ENCODE results near the gene ZFAND3.

ZFAND3 gene

DNA sequence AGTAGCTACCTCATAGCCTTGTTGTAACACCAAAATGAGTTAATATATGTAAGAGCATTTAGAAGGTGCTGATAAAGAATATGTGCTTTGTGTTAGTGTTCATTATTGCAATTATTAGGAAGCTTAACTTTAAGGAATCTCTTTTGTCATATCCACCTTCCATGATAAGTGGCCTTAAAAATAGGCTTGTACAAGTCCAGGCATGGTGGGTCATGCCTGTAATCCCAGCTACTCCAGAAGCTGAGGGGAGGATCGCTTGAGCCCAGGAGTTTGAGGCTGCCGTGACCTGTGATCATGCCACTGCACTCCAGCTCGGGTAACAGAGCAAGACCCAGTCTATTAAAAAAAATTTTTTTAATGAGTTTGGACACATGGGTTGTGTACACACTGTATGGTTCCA is 285.5 kb downstream of the ZFAND3 start:
- H2BK5ac ChIP-seq (ENCODE audit: low read depth, low read length, poor library complexity, severe bottlenecking): no peak overlapping the region
- H3K36me3 ChIP-seq (ENCODE audit: control insufficient read depth in 1 of 2, insufficient read depth in 2 of 2, low read depth in 1 of 2, low read length in 2 of 2): peaks cover 4 to 23% of the 10 kb centered on the region in 2 experiments
- no peak overlapping the region for H2BK12ac ChIP-seq (ENCODE audit: low read length in 2 of 2)
- H3K27me3 ChIP-seq (ENCODE audit: control insufficient read depth in 1 of 2, insufficient read depth in 1 of 2, low read length in 2 of 2): no peaks in the 10 kb centered on the region
- no peaks in the 10 kb centered on the region for H3K9me3 ChIP-seq (ENCODE audit: control insufficient read depth, low read length)
- 100% methylated on average over 3 of the region's 3 CpGs for WGBS
- H2AK5ac ChIP-seq (ENCODE audit: low read length, severe bottlenecking): no peak overlapping the region
- no peak overlapping the region for H3K4me2 ChIP-seq (ENCODE audit: low read length, poor library complexity, severe bottlenecking)
- H3K4me3 ChIP-seq (ENCODE audit: insufficient read depth in 1 of 2, low read depth in 1 of 2, low read length in 2 of 2): no peak overlapping the region
- H3K23ac ChIP-seq (ENCODE audit: low read length in 2 of 2): no peak overlapping the region
- H3K14ac ChIP-seq (ENCODE audit: low read length in 2 of 2): no peak overlapping the region
- no peak overlapping the region for H3K4ac ChIP-seq (ENCODE audit: low read depth in 1 of 2, low read length in 2 of 2)
- no peak for DNase-seq
- H3K4me1 ChIP-seq (ENCODE audit: control insufficient read depth, insufficient read depth, low read depth, low read length): no peaks in the 10 kb centered on the region
- no peak overlapping the region for H4K8ac ChIP-seq (ENCODE audit: low read length)
- no peak overlapping the region for H3K9ac ChIP-seq (ENCODE audit: low read length)
- no peak overlapping the region for H2AFZ ChIP-seq (ENCODE audit: low read depth, low read length)
- H3K18ac ChIP-seq (ENCODE audit: low read depth in 1 of 2, low read length in 2 of 2): no peak overlapping the region
- H3K27ac ChIP-seq (ENCODE audit: low read length, poor library complexity, severe bottlenecking): no peak overlapping the region
- H4K91ac ChIP-seq (ENCODE audit: low read length): no peak overlapping the region
- no peak overlapping the region for H2BK15ac ChIP-seq (ENCODE audit: low read depth, poor library complexity, severe bottlenecking)
- peaks cover 25% of the 10 kb centered on the region for H3K79me1 ChIP-seq (replicated peaks; ENCODE audit: low read length, poor library complexity, severe bottlenecking)
- no peak overlapping the region for H2BK120ac ChIP-seq (ENCODE audit: low read depth, low read length)

DNA sequence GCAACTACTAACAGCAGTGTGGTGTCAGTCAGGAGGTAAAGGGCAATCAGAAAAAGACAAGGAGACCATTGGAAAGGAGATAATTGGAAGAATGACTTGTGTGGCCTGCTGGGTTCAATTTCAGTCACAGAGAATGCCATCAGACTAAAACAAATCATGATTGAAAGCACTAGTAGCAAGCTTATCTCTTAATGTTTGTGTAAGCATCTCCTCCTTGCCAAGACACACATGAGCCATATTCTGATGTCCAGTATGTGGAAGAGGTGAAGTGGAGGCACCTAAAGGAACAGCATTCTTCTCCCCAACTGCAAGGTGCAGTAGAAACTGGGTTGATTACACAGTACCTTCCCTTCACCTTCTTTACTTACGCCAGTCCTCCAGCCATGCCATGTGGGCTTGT is 287.5 kb downstream of the ZFAND3 start:
- Histone ChIP-seq H2BK15ac (ENCODE audit: low read depth, poor library complexity, severe bottlenecking) (no peak overlapping the region), H3K4me1 (ENCODE audit: control insufficient read depth, insufficient read depth, low read depth, low read length) (peaks cover 2% of the 10 kb centered on the region), H3K9me3 (ENCODE audit: control insufficient read depth, low read length) (no peaks in the 10 kb centered on the region), H4K91ac (ENCODE audit: low read length) (no peak overlapping the region), H3K27ac (ENCODE audit: low read length, poor library complexity, severe bottlenecking) (no peak overlapping the region), H4K8ac (ENCODE audit: low read length) (no peak overlapping the region), H2BK120ac (ENCODE audit: low read depth, low read length) (no peak overlapping the region), H3K4ac (ENCODE audit: low read depth in 1 of 2, low read length in 2 of 2) (no peak overlapping the region), H3K14ac (ENCODE audit: low read length in 2 of 2) (no peak overlapping the region), H2AK5ac (ENCODE audit: low read length, severe bottlenecking) (no peak overlapping the region), H3K36me3 (ENCODE audit: control insufficient read depth in 1 of 2, insufficient read depth in 2 of 2, low read depth in 1 of 2, low read length in 2 of 2) (peaks cover 4 to 11% of the 10 kb centered on the region in 2 experiments), H2BK12ac (ENCODE audit: low read length in 2 of 2) (no peak overlapping the region), H3K79me1 (replicated peaks; ENCODE audit: low read length, poor library complexity, severe bottlenecking) (peaks cover 25% of the 10 kb centered on the region), H3K27me3 (ENCODE audit: control insufficient read depth in 1 of 2, insufficient read depth in 1 of 2, low read length in 2 of 2) (no peaks in the 10 kb centered on the region), H3K4me3 (ENCODE audit: insufficient read depth in 1 of 2, low read depth in 1 of 2, low read length in 2 of 2) (no peak overlapping the region), H3K9ac (ENCODE audit: low read length) (no peak overlapping the region), H3K4me2 (ENCODE audit: low read length, poor library complexity, severe bottlenecking) (no peak overlapping the region), H3K18ac (ENCODE audit: low read depth in 1 of 2, low read length in 2 of 2) (no peak overlapping the region), H3K23ac (ENCODE audit: low read length in 2 of 2) (no peak overlapping the region), H2BK5ac (ENCODE audit: low read depth, low read length, poor library complexity, severe bottlenecking) (no peak overlapping the region), H2AFZ (ENCODE audit: low read depth, low read length) (no peak overlapping the region)
- no peak for DNase-seq
- WGBS: no CpG with 5 or more reads among the region's 1 CpG

DNA sequence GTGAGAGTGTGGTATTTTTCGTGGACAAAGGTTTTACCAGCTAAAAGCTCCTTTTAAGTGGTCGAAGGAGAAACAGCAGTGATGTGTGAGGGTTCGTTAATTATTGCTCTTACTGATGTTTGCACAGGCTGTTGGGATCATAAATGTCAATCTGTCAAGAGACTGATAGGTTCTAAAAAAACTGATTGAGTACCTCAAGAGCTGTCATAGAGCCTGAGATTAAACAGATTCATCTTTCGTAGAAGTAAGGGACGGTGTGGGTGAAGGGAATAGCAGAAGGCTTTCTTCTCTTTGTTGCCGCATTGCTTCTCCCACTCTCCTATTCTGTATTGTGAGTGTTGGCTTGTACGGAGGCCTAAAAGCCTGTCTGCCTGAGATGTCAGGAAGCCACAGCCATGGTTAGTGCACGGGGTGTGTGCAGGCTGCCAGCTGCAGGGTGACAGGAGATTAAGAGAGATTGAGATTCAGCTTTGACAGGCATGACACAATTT is 291.0 kb downstream of the ZFAND3 start:
- Histone ChIP-seq H2BK12ac (ENCODE audit: low read length in 2 of 2) (peak overlapping the region in 1 of 2 experiments; percentile 2), H2AFZ (ENCODE audit: low read depth, low read length) (no peak overlapping the region), H3K36me3 (ENCODE audit: control insufficient read depth in 1 of 2, insufficient read depth in 2 of 2, low read depth in 1 of 2, low read length in 2 of 2) (peaks cover 4 to 13% of the 10 kb centered on the region in 2 experiments), H3K4me1 (ENCODE audit: control insufficient read depth, insufficient read depth, low read depth, low read length) (peaks cover 2% of the 10 kb centered on the region), H3K4me3 (ENCODE audit: insufficient read depth in 1 of 2, low read depth in 1 of 2, low read length in 2 of 2) (no peak overlapping the region), H2BK5ac (ENCODE audit: low read depth, low read length, poor library complexity, severe bottlenecking) (no peak overlapping the region), H2BK120ac (ENCODE audit: low read depth, low read length) (no peak overlapping the region), H3K9ac (ENCODE audit: low read length) (no peak overlapping the region), H4K8ac (ENCODE audit: low read length) (no peak overlapping the region), H3K27me3 (ENCODE audit: control insufficient read depth in 1 of 2, insufficient read depth in 1 of 2, low read length in 2 of 2) (no peaks in the 10 kb centered on the region), H2AK5ac (ENCODE audit: low read length, severe bottlenecking) (no peak overlapping the region), H3K4me2 (ENCODE audit: low read length, poor library complexity, severe bottlenecking) (no peak overlapping the region), H3K79me1 (replicated peaks; ENCODE audit: low read length, poor library complexity, severe bottlenecking) (peaks cover 29% of the 10 kb centered on the region), H3K14ac (ENCODE audit: low read length in 2 of 2) (peak overlapping the region in 1 of 2 experiments; percentile 26), H3K4ac (ENCODE audit: low read depth in 1 of 2, low read length in 2 of 2) (peak overlapping the region in 1 of 2 experiments; percentile 73), H3K9me3 (ENCODE audit: control insufficient read depth, low read length) (no peaks in the 10 kb centered on the region), H3K27ac (ENCODE audit: low read length, poor library complexity, severe bottlenecking) (no peak overlapping the region), H4K91ac (ENCODE audit: low read length) (no peak overlapping the region), H3K23ac (ENCODE audit: low read length in 2 of 2) (no peak overlapping the region), H2BK15ac (ENCODE audit: low read depth, poor library complexity, severe bottlenecking) (no peak overlapping the region), H3K18ac (ENCODE audit: low read depth in 1 of 2, low read length in 2 of 2) (peak overlapping the region in 1 of 2 experiments; percentile 11)
- DNase-seq: no peak
- 32% methylated on average over 8 of the region's 8 CpGs for WGBS

DNA sequence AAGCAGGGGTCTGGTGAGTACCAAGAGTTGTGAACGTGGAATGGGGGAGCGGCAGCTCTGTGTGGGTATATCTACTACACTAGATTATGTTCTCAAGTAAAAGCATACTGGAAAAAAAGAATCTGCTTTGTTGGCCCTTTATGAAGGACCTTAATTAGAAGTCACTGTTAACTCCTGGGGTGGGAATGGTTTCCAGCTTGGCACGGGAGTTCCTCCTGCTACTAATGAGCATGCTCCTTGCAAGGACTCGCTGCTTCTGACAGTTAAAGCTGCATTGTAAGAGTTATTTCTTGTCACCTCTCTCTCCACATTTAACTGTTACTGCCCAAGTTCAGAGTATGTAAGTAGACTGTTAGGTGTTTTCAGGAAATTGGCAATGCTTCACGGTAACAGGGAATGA is 292.7 kb downstream of the ZFAND3 start:
- peaks cover 6 to 23% of the 10 kb centered on the region in 2 experiments for H3K36me3 ChIP-seq (ENCODE audit: control insufficient read depth in 1 of 2, insufficient read depth in 2 of 2, low read depth in 1 of 2, low read length in 2 of 2)
- H2BK12ac ChIP-seq (ENCODE audit: low read length in 2 of 2): no peak overlapping the region
- no peak overlapping the region for H2BK15ac ChIP-seq (ENCODE audit: low read depth, poor library complexity, severe bottlenecking)
- no peak overlapping the region for H3K9ac ChIP-seq (ENCODE audit: low read length)
- no peak overlapping the region for H4K8ac ChIP-seq (ENCODE audit: low read length)
- no peaks in the 10 kb centered on the region for H3K27me3 ChIP-seq (ENCODE audit: control insufficient read depth in 1 of 2, insufficient read depth in 1 of 2, low read length in 2 of 2)
- no peak overlapping the region for H3K4me3 ChIP-seq (ENCODE audit: insufficient read depth in 1 of 2, low read depth in 1 of 2, low read length in 2 of 2)
- H3K9me3 ChIP-seq (ENCODE audit: control insufficient read depth, low read length): no peaks in the 10 kb centered on the region
- no peak overlapping the region for H3K4me2 ChIP-seq (ENCODE audit: low read length, poor library complexity, severe bottlenecking)
- peaks cover 33% of the 10 kb centered on the region for H3K79me1 ChIP-seq (replicated peaks; ENCODE audit: low read length, poor library complexity, severe bottlenecking)
- DNase-seq: no peak
- peaks cover 3% of the 10 kb centered on the region for H3K4me1 ChIP-seq (ENCODE audit: control insufficient read depth, insufficient read depth, low read depth, low read length)
- no peak overlapping the region for H3K14ac ChIP-seq (ENCODE audit: low read length in 2 of 2)
- no peak overlapping the region for H2AFZ ChIP-seq (ENCODE audit: low read depth, low read length)
- H3K4ac ChIP-seq (ENCODE audit: low read depth in 1 of 2, low read length in 2 of 2): no peak overlapping the region
- no peak overlapping the region for H2BK120ac ChIP-seq (ENCODE audit: low read depth, low read length)
- H2AK5ac ChIP-seq (ENCODE audit: low read length, severe bottlenecking): no peak overlapping the region
- H3K27ac ChIP-seq (ENCODE audit: low read length, poor library complexity, severe bottlenecking): no peak overlapping the region
- no peak overlapping the region for H2BK5ac ChIP-seq (ENCODE audit: low read depth, low read length, poor library complexity, severe bottlenecking)
- no peak overlapping the region for H3K23ac ChIP-seq (ENCODE audit: low read length in 2 of 2)
- WGBS: 90% methylated on average over 2 of the region's 5 CpGs
- H4K91ac ChIP-seq (ENCODE audit: low read length): no peak overlapping the region
- H3K18ac ChIP-seq (ENCODE audit: low read depth in 1 of 2, low read length in 2 of 2): no peak overlapping the region
